Panc1 (cell line): ENCODE measurements around the gene B3GALNT2. TPM values are rescaled to one million over a fixed set of nuclear protein-coding genes. Genes with fewer than 3 reads are reported as not detected.

ENCODE experiments used
- ATAC-seq: fragments of 200-7000 bp; cut with Tn5 transposase; 2 replicates; pipeline ENCODE4 v1.9.1; 2020; ENCODE audit warnings: mild to moderate bottlenecking, moderate library complexity
- BruUV-seq: library from RNA; stranded (reverse); fragments of 400-500 nt; replicated peaks from 2 replicates; lab custom pipeline; 2021; lab: Mats Ljungman, UMichigan
- CTCF ChIA-PET: fragments of 300-600 bp; sonication (Branson Sonifier 250); formaldehyde crosslinking; loops from one replicate; lab custom pipeline; 2022; ENCODE audit warnings: antibody characterized with exemption; lab: Charles Lee
- POLR2A ChIA-PET: fragments of 300-600 bp; sonication (Branson Sonifier 250); formaldehyde crosslinking; loops from one replicate; lab custom pipeline; 2022; ENCODE audit warnings: antibody characterized with exemption; lab: Charles Lee
- DNase-seq: peaks from one replicate; pipeline ENCODE4 v3.0.0-alpha.2; 2010; ENCODE audit warnings: low read depth, low spot score
- H3K27ac ChIP-seq: 2 replicates; pipeline ENCODE4 v1.5.1; 2011; ENCODE audit warnings: mild to moderate bottlenecking, low read length, inconsistent platforms
- H3K27me3 ChIP-seq: fragments of 200-500 bp; sonication (Bioruptor generic); 2 replicates; pipeline ENCODE4 v1.6.0; 2014; ENCODE audit warnings: low read length, inconsistent platforms; ENCODE audit not compliant: control insufficient read depth, insufficient read depth
- H3K36me3 ChIP-seq: fragments of 200-500 bp; sonication (Bioruptor generic); 2 replicates; pipeline ENCODE4 v1.5.1; 2014; ENCODE audit warnings: inconsistent platforms, mild to moderate bottlenecking, low read length, moderate library complexity; ENCODE audit not compliant: control insufficient read depth, insufficient read depth
- H3K4me1 ChIP-seq: 2 replicates; pipeline ENCODE4 v1.5.1; 2011; ENCODE audit warnings: inconsistent platforms, mild to moderate bottlenecking, low read length, moderate library complexity; ENCODE audit not compliant: control insufficient read depth, insufficient read depth
- H3K4me3 ChIP-seq, 2 experiments: 2 replicates each; pipeline ENCODE4 v1.5.1; 2011 to 2012; ENCODE audit warnings: low read depth in 2 of 2, low read length in 2 of 2, mild to moderate bottlenecking in 2 of 2, inconsistent platforms in 1 of 2, moderate library complexity in 1 of 2
- H3K9me3 ChIP-seq: fragments of 200-500 bp; sonication (Bioruptor generic); 2 replicates; pipeline ENCODE4 v1.5.1; 2014; ENCODE audit warnings: low read depth, mild to moderate bottlenecking, inconsistent platforms, low read length, moderate library complexity; ENCODE audit not compliant: control insufficient read depth, insufficient read depth
- CTCF ChIP-seq: fragments of 450-650 bp; IDR thresholded peaks from 2 replicates; pipeline ENCODE4 v1.5.1; 2017; ENCODE audit warnings: mild to moderate bottlenecking
- POLR2AphosphoS5 ChIP-seq: IDR thresholded peaks from 2 replicates; pipeline ENCODE4 v1.6.1; 2012; ENCODE audit warnings: mild to moderate bottlenecking, low read depth, low read length, moderate library complexity
- SIN3A ChIP-seq: IDR thresholded peaks from 2 replicates; pipeline ENCODE4 v1.6.1; 2012; ENCODE audit warnings: low read depth, mild to moderate bottlenecking, low read length, moderate library complexity, borderline replicate concordance; ENCODE audit not compliant: insufficient read depth
- TCF7L2 ChIP-seq: IDR thresholded peaks from 2 replicates; pipeline ENCODE4 v1.6.1; 2011; ENCODE audit warnings: mild to moderate bottlenecking, low read depth, low read length, inconsistent platforms
- in situ Hi-C: cut with HindIII; loops from 2 replicates; pipeline ENCODE4 v1.10.0; 2016; ENCODE audit warnings: low sequenced_read_pairs, low pct_unique_long_range_greater_than_20kb
- intact Hi-C: fragments of 100-400 bp; cut with micrococcal nuclease; formaldehyde crosslinking; loops from one replicate; pipeline ENCODE4 v1.10.0; 2022; ENCODE audit not compliant: unreplicated experiment
- total RNA-seq: library from RNA; stranded (reverse); gene quantifications from one replicate; pipeline ENCODE4 v1.2.1, GENCODE V29; 2021; ENCODE audit not compliant: unreplicated experiment
- TF ChIP-seq, protein P1 (sequence below), 2 experiments: IDR thresholded peaks; 2 replicates each; pipeline ENCODE4 v1.6.1; 2011 to 2012; ENCODE audit warnings: low read depth in 2 of 2, control low read depth in 1 of 2, low read length in 1 of 2, mild to moderate bottlenecking in 1 of 2, moderate library complexity in 1 of 2; ENCODE audit not compliant: insufficient read depth in 1 of 2

Gene B3GALNT2
- total RNA-seq, 1 experiment from 2014 or later, result 40.7 TPM

DNA sequence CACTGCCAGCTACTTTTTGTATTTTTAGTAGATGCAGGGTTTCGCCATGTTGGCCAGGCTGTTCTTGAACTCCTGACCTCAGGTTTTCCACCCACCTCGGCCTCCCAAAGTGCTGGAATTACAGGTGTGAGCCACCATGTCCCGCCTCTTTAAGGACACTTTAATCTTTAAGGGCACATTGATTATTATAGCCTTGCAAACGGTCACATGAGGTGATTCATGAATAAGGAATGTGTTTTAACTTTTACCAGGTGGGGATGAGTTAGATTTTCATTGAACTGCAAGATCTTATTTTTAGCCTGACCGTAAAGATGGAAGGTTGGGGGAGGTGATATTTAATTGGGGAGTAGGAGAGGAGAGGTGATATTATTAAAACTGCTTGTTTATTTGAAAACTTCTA, 75.1 kb downstream of the B3GALNT2 start:
- no peak for ATAC-seq
- BruUV-seq, result no TSS peak
- ChIA-PET POLR2A (no interaction called here), CTCF (no interaction called here)
- H3K4me1 ChIP-seq, result no peaks in the 10 kb centered on the region; the same call in 1 of the 2 replicates
- TF ChIP-seq, protein P1, sequence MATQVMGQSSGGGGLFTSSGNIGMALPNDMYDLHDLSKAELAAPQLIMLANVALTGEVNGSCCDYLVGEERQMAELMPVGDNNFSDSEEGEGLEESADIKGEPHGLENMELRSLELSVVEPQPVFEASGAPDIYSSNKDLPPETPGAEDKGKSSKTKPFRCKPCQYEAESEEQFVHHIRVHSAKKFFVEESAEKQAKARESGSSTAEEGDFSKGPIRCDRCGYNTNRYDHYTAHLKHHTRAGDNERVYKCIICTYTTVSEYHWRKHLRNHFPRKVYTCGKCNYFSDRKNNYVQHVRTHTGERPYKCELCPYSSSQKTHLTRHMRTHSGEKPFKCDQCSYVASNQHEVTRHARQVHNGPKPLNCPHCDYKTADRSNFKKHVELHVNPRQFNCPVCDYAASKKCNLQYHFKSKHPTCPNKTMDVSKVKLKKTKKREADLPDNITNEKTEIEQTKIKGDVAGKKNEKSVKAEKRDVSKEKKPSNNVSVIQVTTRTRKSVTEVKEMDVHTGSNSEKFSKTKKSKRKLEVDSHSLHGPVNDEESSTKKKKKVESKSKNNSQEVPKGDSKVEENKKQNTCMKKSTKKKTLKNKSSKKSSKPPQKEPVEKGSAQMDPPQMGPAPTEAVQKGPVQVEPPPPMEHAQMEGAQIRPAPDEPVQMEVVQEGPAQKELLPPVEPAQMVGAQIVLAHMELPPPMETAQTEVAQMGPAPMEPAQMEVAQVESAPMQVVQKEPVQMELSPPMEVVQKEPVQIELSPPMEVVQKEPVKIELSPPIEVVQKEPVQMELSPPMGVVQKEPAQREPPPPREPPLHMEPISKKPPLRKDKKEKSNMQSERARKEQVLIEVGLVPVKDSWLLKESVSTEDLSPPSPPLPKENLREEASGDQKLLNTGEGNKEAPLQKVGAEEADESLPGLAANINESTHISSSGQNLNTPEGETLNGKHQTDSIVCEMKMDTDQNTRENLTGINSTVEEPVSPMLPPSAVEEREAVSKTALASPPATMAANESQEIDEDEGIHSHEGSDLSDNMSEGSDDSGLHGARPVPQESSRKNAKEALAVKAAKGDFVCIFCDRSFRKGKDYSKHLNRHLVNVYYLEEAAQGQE (IDR thresholded peaks at IDR 0.05; ENCODE audit: insufficient read depth in 1 of 2, low read depth in 2 of 2, low read length in 1 of 2), result no peak
- TF ChIP-seq POLR2AphosphoS5 (no peak), TCF7L2 (no peak), CTCF (no peak), SIN3A (no peak)
- in situ Hi-C loops (no loop called here), intact Hi-C loops (no loop called here)
- H3K36me3 ChIP-seq, result peaks cover 5% of the 10 kb centered on the region; the same call in 1 of the 2 replicates
- no peaks in the 10 kb centered on the region for H3K27me3 ChIP-seq
- no peak overlapping the region for H3K4me3 ChIP-seq
- H3K9me3 ChIP-seq, result no peaks in the 10 kb centered on the region
- DNase-seq, result no peak
- no peak overlapping the region for H3K27ac ChIP-seq

DNA sequence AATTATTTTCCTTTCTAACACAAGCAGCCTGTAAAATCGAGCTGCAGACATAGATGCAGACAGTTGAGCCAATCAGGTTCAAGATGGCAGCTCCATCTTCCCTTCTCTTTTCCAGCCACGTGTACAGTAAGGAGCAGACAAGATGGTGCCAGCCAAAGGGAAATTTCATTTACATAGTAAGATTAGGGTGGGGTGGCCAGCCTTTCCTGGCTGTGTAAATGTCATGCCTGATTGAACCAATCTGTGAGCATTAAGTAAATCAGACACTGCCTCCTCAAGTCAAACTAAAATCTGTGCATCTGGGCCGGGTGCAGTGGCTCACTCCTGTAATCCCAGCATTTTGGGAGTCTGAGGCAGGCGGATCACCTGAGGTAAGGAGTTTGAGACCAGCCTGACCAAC, 76.8 kb downstream of the B3GALNT2 start:
- POLR2A ChIA-PET, result interaction anchor here (0.5 kb wide), 1 partner anchor 49 kb away, joined by 3 read pairs; no protein-coding TSS in a partner anchor
- DNase-seq (no peak), ATAC-seq (no peak)
- Histone ChIP-seq H3K4me1 (peaks cover 3% of the 10 kb centered on the region; the same call in 1 of the 2 replicates), H3K27ac (no peak overlapping the region), H3K9me3 (no peaks in the 10 kb centered on the region), H3K27me3 (no peaks in the 10 kb centered on the region), H3K4me3 (no peak overlapping the region), H3K36me3 (no peaks in the 10 kb centered on the region)
- CTCF ChIA-PET, result no interaction called here
- TF ChIP-seq POLR2AphosphoS5 (no peak), CTCF (no peak), TCF7L2 (no peak), SIN3A (no peak)
- TF ChIP-seq, protein P1 (IDR thresholded peaks at IDR 0.05; ENCODE audit: insufficient read depth in 1 of 2, low read depth in 2 of 2, low read length in 1 of 2), result no peak
- no TSS peak for BruUV-seq
- intact Hi-C loops, result no loop called here
- in situ Hi-C loops, result no loop called here
